ENCODE results near the gene PI4KA. TPM values are rescaled to one million over a fixed set of nuclear protein-coding genes. Genes with fewer than 3 reads are reported as not detected.

PI4KA gene
- total and polyA plus RNA-seq, 2 donors = 37.1 to 50.9 TPM

DNA sequence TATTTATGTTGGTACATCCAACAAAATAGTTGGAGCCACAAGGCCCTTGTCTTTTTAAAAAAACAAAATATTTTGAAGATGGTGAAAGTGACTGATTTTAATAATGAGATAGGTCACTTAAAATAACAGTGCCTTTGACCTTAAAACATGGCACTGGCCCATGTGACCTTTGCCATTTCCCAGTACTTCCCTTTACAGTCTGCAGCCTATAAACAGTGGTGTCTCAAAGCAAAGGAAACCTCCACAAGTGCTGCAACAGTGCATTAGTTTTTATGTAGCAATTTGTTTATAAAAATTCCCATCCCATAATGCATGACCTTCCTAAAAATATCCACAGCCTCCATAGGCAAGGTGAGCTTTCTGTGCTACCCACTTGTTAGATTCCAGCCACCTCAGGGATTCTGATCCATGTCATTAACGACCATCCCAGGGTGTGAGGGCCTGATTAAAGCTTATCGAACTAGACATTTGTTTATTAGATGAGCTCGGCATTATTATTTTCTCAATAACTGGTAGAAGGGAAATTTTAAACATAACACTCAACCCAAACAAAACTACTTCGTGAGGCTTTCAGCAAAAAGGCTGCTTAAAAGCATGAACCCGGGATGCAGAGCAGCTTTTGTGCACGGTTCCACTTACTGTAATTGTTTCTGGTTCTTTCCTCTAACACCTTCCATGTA lies 30.6 kb upstream of the PI4KA start:
- Histone ChIP-seq H3K4me1 (ENCODE audit: insufficient read depth) (no peaks in the 10 kb centered on the region), H3K36me3 (ENCODE audit: insufficient read depth) (peaks cover 3% of the 10 kb centered on the region)
- WGBS = 83% methylated on average over 6 of the region's 6 CpGs

DNA sequence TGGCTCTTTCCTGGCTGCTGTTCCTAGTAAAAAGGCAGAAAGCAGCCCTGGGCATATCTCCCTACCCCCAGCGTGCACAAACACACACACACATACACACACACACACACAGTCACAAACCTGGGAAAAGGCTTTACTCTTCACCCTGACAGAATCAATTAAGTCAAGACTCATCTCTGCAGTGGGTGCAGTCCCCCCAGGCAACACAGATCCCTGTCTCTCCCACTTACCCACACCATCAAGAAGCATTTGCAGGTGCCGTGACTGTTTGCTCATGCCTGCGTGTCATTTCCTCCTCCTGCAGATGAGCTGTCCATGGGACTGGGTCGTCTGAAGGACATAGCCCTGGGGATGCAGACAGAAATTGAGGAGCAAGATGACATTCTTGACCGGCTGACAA lies 28.8 kb upstream of the PI4KA start:
- peaks cover 3% of the 10 kb centered on the region for H3K36me3 ChIP-seq (ENCODE audit: insufficient read depth)
- no peaks in the 10 kb centered on the region for H3K4me1 ChIP-seq (ENCODE audit: insufficient read depth)
- H3K27ac ChIP-seq (ENCODE audit: low read depth) = no peak overlapping the region
- no peak for DNase-seq (ENCODE audit: extremely low spot score)
- 84% methylated on average over 5 of the region's 5 CpGs for WGBS
- H3K4me3 ChIP-seq (ENCODE audit: low read depth, low read length) = no peak overlapping the region

More for the DNA sequence above, 30.6 kb upstream of the PI4KA start:
- no peak for DNase-seq (ENCODE audit: extremely low spot score)
- H3K27ac ChIP-seq (ENCODE audit: low read depth) = no peak overlapping the region
- H3K4me3 ChIP-seq (ENCODE audit: low read depth, low read length) = no peak overlapping the region

DNA sequence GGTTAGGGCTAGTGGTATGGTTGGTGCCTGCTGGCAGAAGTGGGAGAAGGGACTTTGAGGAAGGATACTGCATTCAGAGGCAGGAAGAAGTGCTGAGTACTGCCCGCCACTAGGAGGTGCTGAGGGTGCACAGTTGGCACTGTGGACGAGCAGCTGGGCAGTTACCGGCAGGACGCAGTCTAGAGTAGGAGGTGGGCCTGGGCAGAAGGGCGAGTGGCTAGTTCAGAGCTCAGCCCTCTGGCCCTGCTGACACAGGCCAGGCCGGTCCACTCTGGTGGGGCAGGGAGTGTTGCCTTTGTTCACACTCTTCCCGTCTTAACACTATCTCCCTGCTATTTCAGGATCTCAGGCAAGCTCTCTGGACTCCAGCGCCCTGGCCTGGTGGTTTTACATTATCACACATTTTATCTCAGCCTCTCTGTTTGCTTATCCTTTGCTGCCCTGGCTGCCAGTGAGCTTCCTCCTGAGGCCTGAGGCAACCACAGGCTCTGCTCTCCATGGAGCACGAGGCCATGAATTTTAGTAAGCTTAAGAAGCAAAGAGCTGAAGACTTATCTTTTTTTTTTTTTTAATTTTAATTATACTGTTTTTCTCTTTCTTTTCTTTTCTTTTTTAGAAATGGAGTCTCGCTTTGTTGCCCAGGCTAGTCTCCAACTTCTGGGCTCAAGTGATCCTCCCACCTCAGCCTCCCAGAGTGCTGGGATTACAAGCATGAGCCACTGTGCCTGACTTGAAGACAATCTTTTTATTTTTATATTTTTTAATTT lies 27.1 kb upstream of the PI4KA start:
- peak; percentile 23 for DNase-seq (ENCODE audit: extremely low spot score)
- H3K4me3 ChIP-seq (ENCODE audit: low read depth, low read length) = no peak overlapping the region
- 29% methylated on average over 10 of the region's 10 CpGs for WGBS
- H3K27ac ChIP-seq (ENCODE audit: low read depth) = no peak overlapping the region
- no peaks in the 10 kb centered on the region for H3K4me1 ChIP-seq (ENCODE audit: insufficient read depth)
- H3K36me3 ChIP-seq (ENCODE audit: insufficient read depth) = peaks cover 3% of the 10 kb centered on the region

DNA sequence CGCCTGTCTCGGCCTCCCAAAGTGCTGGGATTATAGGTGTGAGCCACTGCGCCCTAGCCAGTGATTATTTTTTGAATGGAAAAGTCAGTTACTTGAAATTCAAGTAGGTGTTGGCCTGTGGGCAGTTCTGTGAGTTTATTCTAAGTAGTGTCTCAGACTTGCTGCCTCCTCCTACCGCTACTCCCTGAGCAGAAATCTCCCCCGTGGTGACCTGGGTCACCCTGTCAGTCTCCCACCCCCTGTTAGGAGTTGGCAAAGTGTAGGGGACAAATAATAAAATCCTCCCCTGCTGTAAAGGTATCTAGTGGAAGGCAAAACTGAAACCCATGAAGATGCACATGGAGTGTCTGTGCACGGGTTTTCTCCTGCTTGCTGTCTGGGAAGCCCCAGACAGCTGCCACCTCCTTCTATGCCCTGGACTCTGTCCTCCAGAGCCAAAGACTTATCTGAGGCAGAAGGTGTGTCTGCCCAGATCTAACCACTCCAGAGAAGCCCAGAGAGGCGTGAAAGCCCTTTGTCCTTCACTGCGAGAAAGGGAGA lies 26.5 kb upstream of the PI4KA start:
- Histone ChIP-seq H3K4me3 (ENCODE audit: low read depth, low read length) (no peak overlapping the region), H3K4me1 (ENCODE audit: insufficient read depth) (no peaks in the 10 kb centered on the region), H3K36me3 (ENCODE audit: insufficient read depth) (peaks cover 3% of the 10 kb centered on the region), H3K27ac (ENCODE audit: low read depth) (no peak overlapping the region)
- no peak for DNase-seq (ENCODE audit: extremely low spot score)
- WGBS = 72% methylated on average over 8 of the region's 8 CpGs

DNA sequence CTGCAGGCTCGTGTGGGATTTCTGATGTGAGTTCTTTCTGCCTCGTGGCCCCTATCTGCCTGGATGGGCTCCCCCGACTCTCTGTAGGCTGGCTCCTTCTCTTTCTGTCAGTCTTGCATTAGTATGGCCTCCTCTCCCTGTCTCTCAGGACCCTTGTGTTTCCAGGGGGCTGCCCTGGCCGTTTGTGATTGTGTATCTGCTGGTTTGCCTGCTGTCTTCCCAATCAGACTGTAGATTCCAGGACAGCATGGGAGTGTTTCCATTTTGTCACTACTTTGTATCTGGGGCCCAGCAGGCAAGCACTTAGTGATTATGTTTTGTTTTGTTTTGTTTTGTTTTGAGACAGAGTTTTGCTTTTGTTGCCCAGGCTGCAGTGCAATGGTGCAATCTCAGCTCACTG lies 25.8 kb upstream of the PI4KA start:
- no peak for DNase-seq (ENCODE audit: extremely low spot score)
- H3K27ac ChIP-seq (ENCODE audit: low read depth) = no peak overlapping the region
- no peak overlapping the region for H3K4me3 ChIP-seq (ENCODE audit: low read depth, low read length)
- WGBS = 74% methylated on average over 4 of the region's 4 CpGs
- H3K36me3 ChIP-seq (ENCODE audit: insufficient read depth) = peaks cover 3% of the 10 kb centered on the region
- no peaks in the 10 kb centered on the region for H3K4me1 ChIP-seq (ENCODE audit: insufficient read depth)

DNA sequence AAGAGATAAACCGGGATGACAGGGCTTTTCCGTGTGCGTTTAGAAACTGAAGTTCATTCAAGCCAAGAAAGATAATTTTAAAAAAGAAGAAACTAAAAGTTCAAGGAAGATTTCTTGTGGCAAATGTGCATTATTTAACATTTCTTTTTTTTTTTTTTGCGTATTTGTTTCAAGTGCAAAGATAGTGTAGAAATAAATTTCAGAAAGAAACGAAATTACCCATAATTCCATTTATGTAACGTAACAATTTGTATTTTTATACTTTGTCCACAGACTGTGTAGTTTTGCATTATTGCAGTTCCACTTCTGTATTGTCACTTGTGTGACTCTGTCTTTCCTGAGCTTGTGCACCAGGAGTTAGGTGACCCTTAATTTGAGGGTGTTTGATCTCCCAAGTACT lies 24.2 kb upstream of the PI4KA start:
- Histone ChIP-seq H3K4me3 (ENCODE audit: low read depth, low read length) (no peak overlapping the region), H3K36me3 (ENCODE audit: insufficient read depth) (peaks cover 3% of the 10 kb centered on the region), H3K27ac (ENCODE audit: low read depth) (no peak overlapping the region), H3K4me1 (ENCODE audit: insufficient read depth) (no peaks in the 10 kb centered on the region)
- WGBS = 83% methylated on average over 6 of the region's 6 CpGs
- DNase-seq (ENCODE audit: extremely low spot score) = no peak

DNA sequence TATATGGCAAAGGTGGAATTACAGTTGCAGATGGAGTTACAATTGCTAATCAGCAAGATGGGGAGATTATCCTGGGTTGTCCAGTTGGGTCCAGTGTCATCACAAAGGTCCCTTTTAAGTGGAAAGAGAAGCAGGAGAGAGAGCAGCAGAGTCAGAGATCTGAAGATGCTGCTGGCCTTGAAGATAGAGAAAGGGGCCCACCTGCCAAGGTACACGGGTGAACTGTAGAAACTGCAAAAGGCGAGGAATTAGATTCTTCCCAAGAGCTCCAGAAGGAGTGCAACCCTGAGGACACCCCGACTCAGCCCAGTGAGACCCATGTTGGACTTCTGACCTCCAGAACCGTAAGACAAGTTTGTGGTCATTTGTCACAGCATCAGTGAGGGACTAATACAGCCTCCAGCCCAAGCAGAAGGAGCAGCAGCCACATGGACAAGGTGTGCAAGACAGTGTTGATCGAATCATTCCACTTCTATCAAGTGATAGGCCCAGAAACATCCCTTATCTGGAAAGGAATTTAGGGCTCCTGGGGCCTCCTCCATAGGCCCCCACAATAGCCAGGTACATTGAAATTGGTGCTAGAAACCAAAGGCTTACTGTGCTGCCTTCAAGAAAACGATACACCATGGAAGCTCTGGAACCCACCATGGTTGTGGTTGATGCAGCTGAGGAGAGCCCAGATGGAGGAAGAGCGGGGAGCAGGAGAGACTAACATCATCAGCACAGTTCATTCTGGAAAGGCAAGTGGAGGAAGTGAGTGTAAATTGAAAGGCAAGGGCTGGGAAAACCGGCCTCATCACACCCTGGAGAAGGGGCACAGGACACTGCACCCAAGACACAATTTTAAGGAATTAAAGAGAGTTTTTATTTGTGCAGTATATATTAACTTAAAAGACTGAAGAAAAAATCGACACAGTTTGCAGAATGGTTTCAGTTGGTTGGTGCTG lies 23.5 kb upstream of the PI4KA start:
- no peaks in the 10 kb centered on the region for H3K4me1 ChIP-seq (ENCODE audit: insufficient read depth)
- H3K36me3 ChIP-seq (ENCODE audit: insufficient read depth) = peaks cover 3% of the 10 kb centered on the region
- H3K27ac ChIP-seq (ENCODE audit: low read depth) = no peak overlapping the region
- WGBS = 94% methylated on average over 9 of the region's 9 CpGs
- no peak for DNase-seq (ENCODE audit: extremely low spot score)
- H3K4me3 ChIP-seq (ENCODE audit: low read depth, low read length) = no peak overlapping the region

DNA sequence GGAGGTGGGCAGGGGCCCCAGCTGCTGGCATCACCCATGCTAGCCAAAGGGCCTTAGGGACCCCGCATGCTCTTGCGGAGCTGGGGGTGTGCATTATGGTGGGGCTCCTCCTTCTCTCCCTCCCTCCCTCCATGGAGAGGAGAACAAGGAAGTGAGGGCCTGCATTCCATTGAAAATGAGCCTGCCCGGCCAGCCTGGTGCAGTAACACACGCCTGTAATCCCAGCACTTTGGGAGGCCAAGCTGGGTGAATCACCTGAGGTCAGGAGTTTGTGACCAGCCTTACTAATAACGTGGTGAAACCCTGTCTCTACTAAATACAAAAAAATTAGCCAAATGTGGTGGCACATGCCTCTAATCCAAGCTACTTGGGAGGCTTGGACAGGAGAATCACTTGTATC lies 22.6 kb upstream of the PI4KA start:
- Histone ChIP-seq H3K27ac (ENCODE audit: low read depth) (no peak overlapping the region), H3K4me3 (ENCODE audit: low read depth, low read length) (no peak overlapping the region), H3K4me1 (ENCODE audit: insufficient read depth) (no peaks in the 10 kb centered on the region), H3K36me3 (ENCODE audit: insufficient read depth) (peaks cover 3% of the 10 kb centered on the region)
- no peak for DNase-seq (ENCODE audit: extremely low spot score)
- WGBS = 81% methylated on average over 5 of the region's 5 CpGs

DNA sequence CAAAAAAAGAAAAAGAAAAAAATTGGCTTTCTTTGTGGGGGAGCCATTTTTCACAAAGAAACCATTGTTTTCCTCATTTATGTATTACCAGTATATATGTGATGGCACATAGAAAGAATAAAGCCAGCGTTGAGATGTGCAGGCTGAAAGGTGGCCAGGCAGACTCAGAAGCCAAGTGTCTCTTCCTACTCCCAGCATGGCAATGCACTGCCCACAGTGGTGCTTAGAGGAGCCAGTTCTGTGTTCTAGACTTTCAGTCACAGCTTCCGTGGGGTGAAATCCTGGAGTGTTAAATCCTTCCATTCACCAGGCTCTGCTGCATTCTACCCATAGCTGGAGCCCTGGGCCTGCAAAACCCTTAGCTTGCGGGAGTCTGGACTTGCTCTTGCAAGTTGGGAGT lies 19.1 kb upstream of the PI4KA start:
- H3K27ac ChIP-seq (ENCODE audit: low read depth) = no peak overlapping the region
- no peaks in the 10 kb centered on the region for H3K4me1 ChIP-seq (ENCODE audit: insufficient read depth)
- H3K36me3 ChIP-seq (ENCODE audit: insufficient read depth) = no peaks in the 10 kb centered on the region
- no peak for DNase-seq (ENCODE audit: extremely low spot score)
- WGBS = 93% methylated on average over 3 of the region's 3 CpGs
- no peak overlapping the region for H3K4me3 ChIP-seq (ENCODE audit: low read depth, low read length)

DNA sequence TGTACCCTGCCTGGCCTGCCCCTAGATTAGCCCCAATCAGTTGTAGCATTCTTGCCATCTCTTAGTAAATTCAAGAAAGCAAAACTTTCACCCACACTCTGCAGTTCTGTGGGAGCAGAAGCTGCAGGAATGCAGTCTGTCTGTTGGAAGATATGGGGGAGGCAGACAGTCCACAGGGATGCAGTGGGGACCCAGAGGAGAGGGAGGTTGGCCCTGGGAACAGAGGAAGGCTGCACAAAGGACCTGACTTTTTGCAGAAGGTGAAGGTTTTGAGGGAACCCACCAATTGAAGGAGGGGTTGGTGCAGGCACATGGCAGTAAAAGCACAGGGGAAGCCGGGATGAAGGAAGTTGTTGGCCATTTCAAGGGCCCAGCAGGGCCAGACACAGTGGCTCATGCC lies 16.7 kb upstream of the PI4KA start:
- H3K4me3 ChIP-seq (ENCODE audit: low read depth, low read length) = no peak overlapping the region
- WGBS = 79% methylated on average over 1 of the region's 1 CpG
- no peaks in the 10 kb centered on the region for H3K4me1 ChIP-seq (ENCODE audit: insufficient read depth)
- H3K27ac ChIP-seq (ENCODE audit: low read depth) = no peak overlapping the region
- no peak for DNase-seq (ENCODE audit: extremely low spot score)
- H3K36me3 ChIP-seq (ENCODE audit: insufficient read depth) = no peaks in the 10 kb centered on the region

DNA sequence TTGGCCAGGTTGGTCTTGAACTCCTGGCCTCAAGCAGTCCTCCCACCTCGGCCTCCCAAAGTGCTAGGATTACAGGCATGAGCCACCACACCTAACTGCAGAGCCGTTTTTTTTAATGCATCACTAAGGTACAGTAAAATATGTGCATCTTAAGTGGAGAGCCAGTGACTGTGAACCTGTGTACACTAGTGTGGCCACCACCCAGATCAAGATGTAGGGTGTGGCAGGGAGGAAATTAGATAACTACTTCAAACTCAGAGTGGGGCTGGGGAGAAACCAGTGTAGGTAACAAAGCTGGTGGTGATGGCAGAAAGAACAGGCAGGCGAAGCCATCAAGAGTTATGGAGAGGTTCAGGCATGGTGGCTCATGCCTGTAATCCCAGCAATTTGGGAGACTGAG lies 14.6 kb upstream of the PI4KA start:
- Histone ChIP-seq H3K4me3 (ENCODE audit: low read depth, low read length) (no peak overlapping the region), H3K4me1 (ENCODE audit: insufficient read depth) (no peaks in the 10 kb centered on the region), H3K36me3 (ENCODE audit: insufficient read depth) (no peaks in the 10 kb centered on the region), H3K27ac (ENCODE audit: low read depth) (no peak overlapping the region)
- WGBS = 90% methylated on average over 3 of the region's 3 CpGs
- DNase-seq (ENCODE audit: extremely low spot score) = no peak

DNA sequence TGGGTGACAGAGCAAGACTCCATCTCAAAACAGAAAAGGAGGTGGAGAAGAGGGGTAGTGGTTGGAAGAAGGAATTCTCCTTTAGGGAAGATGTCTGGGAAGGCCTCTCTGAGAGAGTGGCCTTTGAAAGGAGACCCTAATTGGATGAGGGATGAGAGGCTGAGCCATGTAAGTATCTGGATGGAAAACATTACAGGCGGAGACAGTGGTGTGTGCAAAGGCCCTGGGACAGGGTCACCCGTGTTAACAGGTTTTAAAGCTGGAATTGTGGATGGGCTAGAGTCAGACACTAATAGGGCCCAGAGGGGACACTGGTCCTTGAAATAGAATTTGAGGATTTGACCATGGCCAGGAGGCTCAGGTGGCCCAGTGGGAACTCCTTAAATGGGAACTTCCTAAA lies 10.6 kb upstream of the PI4KA start:
- Histone ChIP-seq H3K27ac (ENCODE audit: low read depth) (no peak overlapping the region), H3K36me3 (ENCODE audit: insufficient read depth) (no peaks in the 10 kb centered on the region)
- 94% methylated on average over 2 of the region's 2 CpGs for WGBS

More for the DNA sequence above, 10.6 kb upstream of the PI4KA start:
- DNase-seq (ENCODE audit: extremely low spot score) = no peak
- Histone ChIP-seq H3K4me3 (ENCODE audit: low read depth, low read length) (no peak overlapping the region), H3K4me1 (ENCODE audit: insufficient read depth) (no peaks in the 10 kb centered on the region)

Data from urinary bladder (tissue), 4 donors.